HEK293 (cell line): ENCODE data around the gene TNFAIP2.
A peak's percentile ranks its signal among the peaks of the same experiment; 100 is the strongest.

Experiments used
- CTCF ChIA-PET: fragments of 350-600 bp; formaldehyde crosslinking; extraction: SDS; loops from one replicate; lab custom pipeline; 2021; ENCODE audit warnings: antibody characterized with exemption; lab: Yijun Ruan, JAX
- POLR2A ChIA-PET: fragments of 300-600 bp; formaldehyde crosslinking; extraction: SDS; loops from one replicate; lab custom pipeline; 2020; ENCODE audit warnings: antibody characterized with exemption, inconsistent platforms; lab: Yijun Ruan, JAX
- H3K27ac ChIP-seq: fragments of 200-500 bp; sonication (Bioruptor generic); 2 replicates; pipeline ENCODE4 v1.5.1; 2014; ENCODE audit warnings: low read depth, low read length, control low read depth, inconsistent platforms; ENCODE audit errors: extremely low read depth
- H3K36me3 ChIP-seq, 2 experiments: fragments of 200-500 bp in 1 of 2; sonication (Bioruptor generic) in 1 of 2; 1 replicate in 1 of 2; 2 replicates in 1 of 2; pipeline ENCODE4 v1.5.1; 2014 to 2017; ENCODE audit warnings: inconsistent platforms in 2 of 2, low read length in 2 of 2; ENCODE audit not compliant: control insufficient read depth in 2 of 2, insufficient read depth in 1 of 2
- H3K4me1 ChIP-seq: fragments of 200-500 bp; sonication (Bioruptor generic); 2 replicates; pipeline ENCODE4 v1.5.1; 2014; ENCODE audit warnings: mild to moderate bottlenecking, low read length, inconsistent platforms; ENCODE audit not compliant: control insufficient read depth, insufficient read depth
- H3K4me3 ChIP-seq: 2 replicates; pipeline ENCODE4 v1.5.1; 2011; ENCODE audit warnings: low read depth, mild to moderate bottlenecking, control low read depth, low read length, moderate library complexity
- H3K9me3 ChIP-seq: fragments of 200-500 bp; sonication (Bioruptor generic); 2 replicates; pipeline ENCODE4 v1.5.1; 2014; ENCODE audit warnings: low read depth, low read length, inconsistent platforms; ENCODE audit not compliant: control insufficient read depth, insufficient read depth
- EGR2 ChIP-seq: fragments of 450-650 bp; formaldehyde crosslinking; IDR thresholded peaks from 2 replicates; pipeline ENCODE4 v1.5.1; 2016; ENCODE audit warnings: low read depth, missing biosample characterization, missing genetic modification characterization
- GFI1B ChIP-seq: fragments of 450-650 bp; formaldehyde crosslinking; IDR thresholded peaks from 2 replicates; pipeline ENCODE4 v1.5.1; 2016; ENCODE audit warnings: missing biosample characterization, missing genetic modification characterization
- MEIS1 ChIP-seq: sonication (generic); formaldehyde crosslinking; IDR thresholded peaks from 2 replicates; pipeline ENCODE4 v1.8.1; 2022; ENCODE audit warnings: missing genetic modification reagents, mild to moderate bottlenecking, borderline replicate concordance
- MYNN ChIP-seq: fragments of 450-650 bp; formaldehyde crosslinking; IDR thresholded peaks from 2 replicates; pipeline ENCODE4 v1.5.1; 2016; ENCODE audit warnings: missing biosample characterization, missing genetic modification characterization, borderline replicate concordance
- MZF1 ChIP-seq: fragments of 450-650 bp; formaldehyde crosslinking; IDR thresholded peaks from 2 replicates; pipeline ENCODE4 v1.5.1; 2017; ENCODE audit warnings: missing biosample characterization, missing genetic modification characterization, borderline replicate concordance
- OVOL3 ChIP-seq: fragments of 450-650 bp; formaldehyde crosslinking; IDR thresholded peaks from 2 replicates; pipeline ENCODE4 v1.5.1; 2016; ENCODE audit warnings: missing biosample characterization, missing genetic modification characterization
- YY2 ChIP-seq: fragments of 450-650 bp; formaldehyde crosslinking; IDR thresholded peaks from 2 replicates; pipeline ENCODE4 v1.5.1; 2016; ENCODE audit warnings: missing biosample characterization, missing genetic modification characterization
- ZBTB1 ChIP-seq: fragments of 450-650 bp; formaldehyde crosslinking; IDR thresholded peaks from 2 replicates; pipeline ENCODE4 v1.5.1; 2016; ENCODE audit warnings: missing biosample characterization, missing genetic modification characterization
- ZFP37 ChIP-seq: fragments of 450-650 bp; formaldehyde crosslinking; IDR thresholded peaks from 2 replicates; pipeline ENCODE4 v1.5.1; 2016; ENCODE audit warnings: missing biosample characterization, missing genetic modification characterization
- ZNF169 ChIP-seq: fragments of 450-650 bp; formaldehyde crosslinking; IDR thresholded peaks from 2 replicates; pipeline ENCODE4 v1.5.1; 2016; ENCODE audit warnings: missing biosample characterization, missing genetic modification characterization
- ZNF311 ChIP-seq: fragments of 450-650 bp; formaldehyde crosslinking; IDR thresholded peaks from 2 replicates; pipeline ENCODE4 v1.5.1; 2017; ENCODE audit warnings: missing biosample characterization, missing genetic modification characterization, borderline replicate concordance
- ZNF354C ChIP-seq: fragments of 450-650 bp; formaldehyde crosslinking; IDR thresholded peaks from 2 replicates; pipeline ENCODE4 v1.5.1; 2016; ENCODE audit warnings: missing biosample characterization, missing genetic modification characterization, low read depth, borderline replicate concordance
- ZNF621 ChIP-seq: fragments of 450-650 bp; formaldehyde crosslinking; IDR thresholded peaks from 2 replicates; pipeline ENCODE4 v1.5.1; 2017; ENCODE audit warnings: missing biosample characterization, missing genetic modification characterization
- ZNF660 ChIP-seq: fragments of 450-650 bp; IDR thresholded peaks from 2 replicates; pipeline ENCODE4 v1.5.1; 2018; ENCODE audit warnings: missing biosample characterization, mild to moderate bottlenecking, missing genetic modification characterization
- ZNF791 ChIP-seq: fragments of 450-650 bp; formaldehyde crosslinking; IDR thresholded peaks from 2 replicates; pipeline ENCODE4 v1.5.1; 2016; ENCODE audit warnings: missing biosample characterization, missing genetic modification characterization
- ZSCAN23 ChIP-seq: fragments of 450-650 bp; formaldehyde crosslinking; IDR thresholded peaks from 2 replicates; pipeline ENCODE4 v1.5.1; 2016; ENCODE audit warnings: missing biosample characterization, missing genetic modification characterization
- ZSCAN30 ChIP-seq: fragments of 450-650 bp; IDR thresholded peaks from 2 replicates; pipeline ENCODE4 v1.5.1; 2018; ENCODE audit warnings: missing biosample characterization, mild to moderate bottlenecking, missing genetic modification characterization, moderate library complexity
- TF ChIP-seq, protein P1 (sequence below): fragments of 450-650 bp; formaldehyde crosslinking; IDR thresholded peaks from 2 replicates; pipeline ENCODE4 v1.5.1; 2016; ENCODE audit warnings: missing biosample characterization, missing genetic modification characterization
- TF ChIP-seq, protein P2 (sequence below): IDR thresholded peaks from 2 replicates; pipeline ENCODE4 v1.6.1; 2011; ENCODE audit warnings: mild to moderate bottlenecking, low read depth, low read length, borderline replicate concordance
- TF ChIP-seq, protein P3 (sequence below): fragments of 450-650 bp; formaldehyde crosslinking; optimal IDR thresholded peaks from 2 replicates; pipeline ENCODE3; 2016; ENCODE audit warnings: missing biosample characterization, mild to moderate bottlenecking, missing genetic modification characterization
- TF ChIP-seq, protein P4 (sequence below): fragments of 450-650 bp; formaldehyde crosslinking; IDR thresholded peaks from 2 replicates; pipeline ENCODE4 v1.5.1; 2016; ENCODE audit warnings: missing biosample characterization, missing genetic modification characterization
- TF ChIP-seq, protein P5 (sequence below): fragments of 450-650 bp; formaldehyde crosslinking; IDR thresholded peaks from 2 replicates; pipeline ENCODE4 v1.5.1; 2016; ENCODE audit warnings: missing biosample characterization, missing genetic modification characterization
- TF ChIP-seq, protein P6 (sequence below): fragments of 450-650 bp; formaldehyde crosslinking; IDR thresholded peaks from 2 replicates; pipeline ENCODE4 v1.5.1; 2017; ENCODE audit warnings: missing biosample characterization, missing genetic modification characterization

The TNFAIP2 gene

DNA sequence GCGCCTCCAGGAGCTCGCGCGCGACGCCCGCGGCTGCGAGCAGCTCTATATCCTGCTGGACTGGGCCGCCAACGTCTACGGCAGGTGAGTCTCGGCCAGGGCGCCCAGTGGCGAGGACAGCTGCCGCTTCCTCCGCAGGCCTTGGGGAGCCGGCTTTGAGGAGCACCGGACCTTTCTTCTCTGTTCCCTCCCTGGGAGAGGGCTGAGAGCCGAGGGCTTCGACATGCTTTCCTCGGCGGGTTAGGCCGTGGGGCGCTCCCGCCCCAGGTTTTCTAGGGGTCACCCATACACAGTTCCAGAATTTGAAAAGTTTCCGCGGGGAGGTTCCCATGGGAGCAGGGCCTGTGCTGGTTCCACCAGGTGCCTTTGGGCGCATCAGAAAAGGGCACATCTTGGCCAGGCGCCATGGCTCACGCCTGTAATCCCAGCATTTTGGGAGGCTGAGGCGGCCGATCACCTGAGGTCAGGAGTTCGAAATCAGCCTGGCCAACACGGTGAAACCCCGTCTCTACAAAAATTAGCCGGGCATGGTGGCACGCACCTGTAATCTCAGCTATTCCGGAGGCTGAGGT is 20.5 kb upstream of the TNFAIP2 start:
- 0 out of 2 replicates have a peak, but pooled peaks cover 2% of the 10 kb centered on the region for H3K4me1 ChIP-seq
- no peak overlapping the region for H3K27ac ChIP-seq
- TF ChIP-seq GFI1B (tag by site-specific recombination): no peak
- TF ChIP-seq, protein P1, sequence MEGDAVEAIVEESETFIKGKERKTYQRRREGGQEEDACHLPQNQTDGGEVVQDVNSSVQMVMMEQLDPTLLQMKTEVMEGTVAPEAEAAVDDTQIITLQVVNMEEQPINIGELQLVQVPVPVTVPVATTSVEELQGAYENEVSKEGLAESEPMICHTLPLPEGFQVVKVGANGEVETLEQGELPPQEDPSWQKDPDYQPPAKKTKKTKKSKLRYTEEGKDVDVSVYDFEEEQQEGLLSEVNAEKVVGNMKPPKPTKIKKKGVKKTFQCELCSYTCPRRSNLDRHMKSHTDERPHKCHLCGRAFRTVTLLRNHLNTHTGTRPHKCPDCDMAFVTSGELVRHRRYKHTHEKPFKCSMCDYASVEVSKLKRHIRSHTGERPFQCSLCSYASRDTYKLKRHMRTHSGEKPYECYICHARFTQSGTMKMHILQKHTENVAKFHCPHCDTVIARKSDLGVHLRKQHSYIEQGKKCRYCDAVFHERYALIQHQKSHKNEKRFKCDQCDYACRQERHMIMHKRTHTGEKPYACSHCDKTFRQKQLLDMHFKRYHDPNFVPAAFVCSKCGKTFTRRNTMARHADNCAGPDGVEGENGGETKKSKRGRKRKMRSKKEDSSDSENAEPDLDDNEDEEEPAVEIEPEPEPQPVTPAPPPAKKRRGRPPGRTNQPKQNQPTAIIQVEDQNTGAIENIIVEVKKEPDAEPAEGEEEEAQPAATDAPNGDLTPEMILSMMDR (tag by site-specific recombination): no peak
- TF ChIP-seq MZF1 (tag by site-specific recombination): no peak
- TF ChIP-seq OVOL3 (tag by site-specific recombination): no peak
- no peak overlapping the region for H3K4me3 ChIP-seq
- H3K36me3 ChIP-seq: no peaks in the 10 kb centered on the region
- ChIA-PET POLR2A (interaction anchor here (0.6 kb wide), 1 partner anchor 178 kb away, joined by 3 read pairs; no protein-coding TSS in a partner anchor), CTCF (interaction anchor here (0.7 to 4.6 kb wide), 6 partner anchors 38 to 189 kb away, joined by 3 to 80 read pairs (median 8); no protein-coding TSS in a partner anchor)
- H3K9me3 ChIP-seq: no peaks in the 10 kb centered on the region

DNA sequence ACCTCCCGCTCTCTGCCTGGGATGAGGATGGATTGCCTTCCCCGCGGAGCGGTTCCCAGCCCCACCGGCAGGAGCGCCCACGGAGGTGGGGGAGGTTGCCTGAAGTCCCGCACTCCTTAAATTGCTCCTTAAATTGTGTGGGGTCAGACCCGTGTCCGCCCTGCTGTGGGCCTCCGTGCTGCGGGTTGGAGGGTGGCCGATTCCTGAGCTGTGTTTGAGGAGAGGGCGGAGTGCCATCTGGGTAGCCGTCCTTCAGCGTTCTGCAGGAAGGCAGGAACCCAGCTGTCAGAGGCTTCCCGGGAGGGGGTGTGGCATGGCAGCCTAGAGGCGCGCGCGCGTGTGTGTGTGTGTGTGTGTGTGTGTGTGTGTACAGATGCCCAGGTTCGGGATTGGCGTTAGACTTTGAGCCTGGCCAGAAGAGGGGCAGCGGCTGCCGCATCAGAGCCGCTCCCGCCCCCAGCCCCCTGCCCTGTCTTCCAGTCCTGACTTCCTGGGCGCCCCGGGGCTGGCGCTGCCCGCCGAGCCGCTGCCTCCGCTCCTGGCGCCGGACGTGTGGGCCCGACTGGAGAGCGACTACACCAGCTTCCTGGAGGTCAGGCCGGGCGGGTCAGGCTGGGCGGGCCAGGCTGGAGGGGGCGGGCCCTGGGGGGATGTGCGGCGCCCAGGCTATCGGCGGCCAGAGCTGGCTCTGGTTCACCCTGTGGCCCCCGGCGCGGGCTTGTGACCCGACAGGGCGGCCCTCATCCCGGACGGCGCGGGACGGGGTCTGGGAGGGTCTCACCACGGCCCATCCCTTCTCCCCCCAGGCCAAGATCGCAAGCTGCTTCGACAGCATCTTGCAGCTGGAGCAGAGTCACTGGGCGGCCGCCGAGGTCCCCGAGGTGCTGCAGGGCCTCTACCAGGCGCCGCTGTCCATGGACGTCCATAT is 19.5 kb upstream of the TNFAIP2 start:
- H3K9me3 ChIP-seq: no peaks in the 10 kb centered on the region
- H3K4me3 ChIP-seq: peak overlapping the region; percentile 33
- ChIA-PET CTCF (interaction anchor here (0.6 to 4.6 kb wide), 21 partner anchors 8 to 1341 kb away, joined by 3 to 80 read pairs (median 10); partner anchors contain the start of genes EXOC3L4 and TNFAIP2), POLR2A (interaction anchor here (0.6 kb wide), 2 partner anchors 178 to 219 kb away, joined by 3 to 4 read pairs; no protein-coding TSS in a partner anchor)
- 0 out of 2 replicates have a peak, but pooled peaks cover 2% of the 10 kb centered on the region for H3K4me1 ChIP-seq
- no peaks in the 10 kb centered on the region for H3K36me3 ChIP-seq
- no peak overlapping the region for H3K27ac ChIP-seq
- no peak for TF ChIP-seq ZFP37 (tag by site-specific recombination)
- TF ChIP-seq YY2: peak; percentile 74; the same call in 1 of the 2 replicates
- TF ChIP-seq ZNF354C (tag by site-specific recombination): no peak
- TF ChIP-seq, protein P2, sequence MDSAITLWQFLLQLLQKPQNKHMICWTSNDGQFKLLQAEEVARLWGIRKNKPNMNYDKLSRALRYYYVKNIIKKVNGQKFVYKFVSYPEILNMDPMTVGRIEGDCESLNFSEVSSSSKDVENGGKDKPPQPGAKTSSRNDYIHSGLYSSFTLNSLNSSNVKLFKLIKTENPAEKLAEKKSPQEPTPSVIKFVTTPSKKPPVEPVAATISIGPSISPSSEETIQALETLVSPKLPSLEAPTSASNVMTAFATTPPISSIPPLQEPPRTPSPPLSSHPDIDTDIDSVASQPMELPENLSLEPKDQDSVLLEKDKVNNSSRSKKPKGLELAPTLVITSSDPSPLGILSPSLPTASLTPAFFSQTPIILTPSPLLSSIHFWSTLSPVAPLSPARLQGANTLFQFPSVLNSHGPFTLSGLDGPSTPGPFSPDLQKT: no peak
- TF ChIP-seq ZSCAN23 (tag by site-specific recombination): no peak
- TF ChIP-seq MZF1 (tag by site-specific recombination): no peak
- TF ChIP-seq, protein P3, sequence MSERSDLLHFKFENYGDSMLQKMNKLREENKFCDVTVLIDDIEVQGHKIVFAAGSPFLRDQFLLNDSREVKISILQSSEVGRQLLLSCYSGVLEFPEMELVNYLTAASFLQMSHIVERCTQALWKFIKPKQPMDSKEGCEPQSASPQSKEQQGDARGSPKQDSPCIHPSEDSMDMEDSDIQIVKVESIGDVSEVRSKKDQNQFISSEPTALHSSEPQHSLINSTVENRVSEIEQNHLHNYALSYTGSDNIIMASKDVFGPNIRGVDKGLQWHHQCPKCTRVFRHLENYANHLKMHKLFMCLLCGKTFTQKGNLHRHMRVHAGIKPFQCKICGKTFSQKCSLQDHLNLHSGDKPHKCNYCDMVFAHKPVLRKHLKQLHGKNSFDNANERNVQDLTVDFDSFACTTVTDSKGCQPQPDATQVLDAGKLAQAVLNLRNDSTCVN: peak; percentile 51
- TF ChIP-seq ZSCAN30 (tag by site-specific recombination): no peak
- no peak for TF ChIP-seq MYNN (tag by site-specific recombination)
- no peak for TF ChIP-seq ZNF621 (tag by site-specific recombination)
- TF ChIP-seq, protein P4, sequence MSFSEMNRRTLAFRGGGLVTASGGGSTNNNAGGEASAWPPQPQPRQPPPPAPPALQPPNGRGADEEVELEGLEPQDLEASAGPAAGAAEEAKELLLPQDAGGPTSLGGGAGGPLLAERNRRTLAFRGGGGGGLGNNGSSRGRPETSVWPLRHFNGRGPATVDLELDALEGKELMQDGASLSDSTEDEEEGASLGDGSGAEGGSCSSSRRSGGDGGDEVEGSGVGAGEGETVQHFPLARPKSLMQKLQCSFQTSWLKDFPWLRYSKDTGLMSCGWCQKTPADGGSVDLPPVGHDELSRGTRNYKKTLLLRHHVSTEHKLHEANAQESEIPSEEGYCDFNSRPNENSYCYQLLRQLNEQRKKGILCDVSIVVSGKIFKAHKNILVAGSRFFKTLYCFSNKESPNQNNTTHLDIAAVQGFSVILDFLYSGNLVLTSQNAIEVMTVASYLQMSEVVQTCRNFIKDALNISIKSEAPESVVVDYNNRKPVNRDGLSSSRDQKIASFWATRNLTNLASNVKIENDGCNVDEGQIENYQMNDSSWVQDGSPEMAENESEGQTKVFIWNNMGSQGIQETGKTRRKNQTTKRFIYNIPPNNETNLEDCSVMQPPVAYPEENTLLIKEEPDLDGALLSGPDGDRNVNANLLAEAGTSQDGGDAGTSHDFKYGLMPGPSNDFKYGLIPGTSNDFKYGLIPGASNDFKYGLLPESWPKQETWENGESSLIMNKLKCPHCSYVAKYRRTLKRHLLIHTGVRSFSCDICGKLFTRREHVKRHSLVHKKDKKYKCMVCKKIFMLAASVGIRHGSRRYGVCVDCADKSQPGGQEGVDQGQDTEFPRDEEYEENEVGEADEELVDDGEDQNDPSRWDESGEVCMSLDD (tag by site-specific recombination): peak; percentile 61; the same call in 1 of the 2 replicates
- TF ChIP-seq, protein P5, sequence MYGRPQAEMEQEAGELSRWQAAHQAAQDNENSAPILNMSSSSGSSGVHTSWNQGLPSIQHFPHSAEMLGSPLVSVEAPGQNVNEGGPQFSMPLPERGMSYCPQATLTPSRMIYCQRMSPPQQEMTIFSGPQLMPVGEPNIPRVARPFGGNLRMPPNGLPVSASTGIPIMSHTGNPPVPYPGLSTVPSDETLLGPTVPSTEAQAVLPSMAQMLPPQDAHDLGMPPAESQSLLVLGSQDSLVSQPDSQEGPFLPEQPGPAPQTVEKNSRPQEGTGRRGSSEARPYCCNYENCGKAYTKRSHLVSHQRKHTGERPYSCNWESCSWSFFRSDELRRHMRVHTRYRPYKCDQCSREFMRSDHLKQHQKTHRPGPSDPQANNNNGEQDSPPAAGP (tag by site-specific recombination): peak; percentile 87
- TF ChIP-seq ZNF311 (tag by site-specific recombination): no peak
- no peak for TF ChIP-seq MEIS1 (CRISPR knock-in tag)
- TF ChIP-seq ZNF169 (tag by site-specific recombination): no peak
- no peak for TF ChIP-seq ZBTB1
- TF ChIP-seq, protein P6, sequence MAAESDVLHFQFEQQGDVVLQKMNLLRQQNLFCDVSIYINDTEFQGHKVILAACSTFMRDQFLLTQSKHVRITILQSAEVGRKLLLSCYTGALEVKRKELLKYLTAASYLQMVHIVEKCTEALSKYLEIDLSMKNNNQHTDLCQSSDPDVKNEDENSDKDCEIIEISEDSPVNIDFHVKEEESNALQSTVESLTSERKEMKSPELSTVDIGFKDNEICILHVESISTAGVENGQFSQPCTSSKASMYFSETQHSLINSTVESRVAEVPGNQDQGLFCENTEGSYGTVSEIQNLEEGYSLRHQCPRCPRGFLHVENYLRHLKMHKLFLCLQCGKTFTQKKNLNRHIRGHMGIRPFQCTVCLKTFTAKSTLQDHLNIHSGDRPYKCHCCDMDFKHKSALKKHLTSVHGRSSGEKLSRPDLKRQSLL (tag by site-specific recombination): no peak
- peak; percentile 82 for TF ChIP-seq EGR2 (tag by site-specific recombination)
- TF ChIP-seq ZNF791 (tag by site-specific recombination): no peak
- TF ChIP-seq ZNF660 (tag by site-specific recombination): no peak
